Suprapubic skin (tissue), 3 donors: Measurements from ENCODE around the gene FAM118A.

Experiments used
- EP300 ChIP-seq: sonication (generic); formaldehyde crosslinking; IDR thresholded peaks from one replicate; pipeline ENCODE4 v1.6.1; 2017; ENCODE audit warnings: antibody characterized with exemption
- POLR2A ChIP-seq, 2 donors: fragments of 450-650 bp; IDR thresholded peaks; one replicate each; pipeline ENCODE4 v1.6.1; 2017; ENCODE audit warnings: antibody characterized with exemption in 2 of 2, mild to moderate bottlenecking in 2 of 2, moderate library complexity in 2 of 2
- TF ChIP-seq, protein P1 (sequence below), 2 donors: fragments of 200-600 bp in 1 of 2; fragments of 450-650 bp in 1 of 2; sonication (generic) in 1 of 2; IDR thresholded peaks; one replicate each; pipeline ENCODE4 v1.5.1; 2016 to 2019; ENCODE audit warnings: antibody characterized with exemption in 2 of 2, mild to moderate bottlenecking in 1 of 2, moderate library complexity in 1 of 2

DNA sequence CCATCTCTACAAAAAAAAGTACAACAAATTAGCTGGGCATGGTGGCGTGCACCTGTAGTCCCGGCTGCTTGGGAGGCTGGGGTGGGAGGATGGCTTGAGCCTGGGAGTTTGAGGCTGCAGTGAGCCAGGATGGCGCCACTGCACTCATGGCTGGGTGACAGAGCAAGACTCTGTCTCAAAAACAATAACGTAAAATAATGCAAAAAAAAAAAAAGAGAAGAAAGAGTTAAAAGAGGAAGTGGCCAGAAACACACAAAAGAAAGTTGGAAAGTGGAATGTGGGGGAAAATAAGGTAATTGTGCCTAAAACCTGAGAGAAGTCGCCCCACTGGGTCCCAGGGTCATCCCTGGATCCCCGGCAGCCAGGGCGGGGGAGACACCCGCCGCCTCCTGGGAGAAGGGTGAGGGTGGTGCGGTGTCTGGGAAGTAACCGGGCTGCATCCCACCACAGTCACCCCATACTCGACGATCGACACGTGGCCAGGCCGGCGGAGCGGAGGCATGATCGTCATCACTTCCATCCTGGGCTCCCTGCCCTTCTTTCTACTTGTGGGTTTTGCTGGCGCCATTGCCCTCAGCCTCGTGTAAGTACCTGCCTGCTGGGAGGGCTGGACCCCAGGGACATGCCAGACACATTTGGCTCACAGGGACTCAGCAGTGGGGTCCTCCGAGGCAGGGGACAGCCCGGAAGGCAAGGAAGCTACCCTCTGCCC is 16.8 kb upstream of the FAM118A start:
- TF ChIP-seq, protein P1, sequence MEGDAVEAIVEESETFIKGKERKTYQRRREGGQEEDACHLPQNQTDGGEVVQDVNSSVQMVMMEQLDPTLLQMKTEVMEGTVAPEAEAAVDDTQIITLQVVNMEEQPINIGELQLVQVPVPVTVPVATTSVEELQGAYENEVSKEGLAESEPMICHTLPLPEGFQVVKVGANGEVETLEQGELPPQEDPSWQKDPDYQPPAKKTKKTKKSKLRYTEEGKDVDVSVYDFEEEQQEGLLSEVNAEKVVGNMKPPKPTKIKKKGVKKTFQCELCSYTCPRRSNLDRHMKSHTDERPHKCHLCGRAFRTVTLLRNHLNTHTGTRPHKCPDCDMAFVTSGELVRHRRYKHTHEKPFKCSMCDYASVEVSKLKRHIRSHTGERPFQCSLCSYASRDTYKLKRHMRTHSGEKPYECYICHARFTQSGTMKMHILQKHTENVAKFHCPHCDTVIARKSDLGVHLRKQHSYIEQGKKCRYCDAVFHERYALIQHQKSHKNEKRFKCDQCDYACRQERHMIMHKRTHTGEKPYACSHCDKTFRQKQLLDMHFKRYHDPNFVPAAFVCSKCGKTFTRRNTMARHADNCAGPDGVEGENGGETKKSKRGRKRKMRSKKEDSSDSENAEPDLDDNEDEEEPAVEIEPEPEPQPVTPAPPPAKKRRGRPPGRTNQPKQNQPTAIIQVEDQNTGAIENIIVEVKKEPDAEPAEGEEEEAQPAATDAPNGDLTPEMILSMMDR (IDR thresholded peaks at IDR 0.05) = no peak
- TF ChIP-seq POLR2A (IDR thresholded peaks at IDR 0.05) (no peak), EP300 (no peak)
